H1 (cell line): ENCODE results near the gene ANXA3. TPM values are rescaled to one million over a fixed set of nuclear protein-coding genes. Genes with fewer than 3 reads are reported as not detected.

ENCODE experiments used
- CTCF ChIA-PET: fragments of 300-600 bp; sonication (Branson Sonifier 250); formaldehyde crosslinking; loops from one replicate; lab custom pipeline; 2021; ENCODE audit not compliant: partially characterized antibody; lab: Charles Lee
- POLR2A ChIA-PET: fragments of 300-600 bp; sonication (Branson Sonifier 250); formaldehyde crosslinking; loops from one replicate; lab custom pipeline; 2021; ENCODE audit warnings: inconsistent platforms; ENCODE audit not compliant: partially characterized antibody; lab: Charles Lee
- DNase-seq, 2 experiments: peaks; one replicate each; pipeline versions ENCODE4 v3.0.0 to v3.0.0-alpha.2; 2010 to 2022; ENCODE audit warnings: low spot score in 2 of 2, low read depth in 1 of 2, mixed read lengths in 1 of 2
- FAIRE-seq: peaks from 2 replicates; lab custom pipeline; 2011; peaks lifted over from hg19 to GRCh38; lab: Jason Lieb, UNC
- H2AFZ ChIP-seq: 2 replicates; pipeline ENCODE4 v1.8.1; 2012; ENCODE audit warnings: low read length, inconsistent platforms
- H2AK5ac ChIP-seq: 2 replicates; pipeline ENCODE4 v1.6.1; 2013; ENCODE audit warnings: low read depth, low read length
- H2BK120ac ChIP-seq: replicated peaks from 2 replicates; pipeline ENCODE3; 2013; ENCODE audit warnings: low read depth, low read length, inconsistent platforms
- H2BK12ac ChIP-seq: 2 replicates; pipeline ENCODE4 v1.6.1; 2013; ENCODE audit warnings: low read depth, low read length
- H2BK15ac ChIP-seq: 2 replicates; pipeline ENCODE4 v1.6.1; 2013; ENCODE audit warnings: low read length
- H2BK20ac ChIP-seq: 2 replicates; pipeline ENCODE4 v1.6.1; 2013; ENCODE audit warnings: low read length
- H2BK5ac ChIP-seq: 2 replicates; pipeline ENCODE4 v1.6.1; 2013; ENCODE audit warnings: low read depth, low read length
- H3K14ac ChIP-seq: 2 replicates; pipeline ENCODE4 v1.6.1; 2013; ENCODE audit warnings: inconsistent platforms; ENCODE audit not compliant: insufficient read length
- H3K18ac ChIP-seq: 2 replicates; pipeline ENCODE4 v1.6.1; 2013; ENCODE audit warnings: low read length; ENCODE audit errors: extremely low read depth
- H3K23ac ChIP-seq: 2 replicates; pipeline ENCODE4 v1.6.1; 2013; ENCODE audit warnings: inconsistent platforms; ENCODE audit not compliant: insufficient read length
- H3K23me2 ChIP-seq: 2 replicates; pipeline ENCODE4 v1.6.1; 2013; ENCODE audit warnings: low read depth, low read length
- H3K27ac ChIP-seq: 2 replicates; pipeline ENCODE4 v1.6.1; 2011; ENCODE audit warnings: low read depth, low read length, inconsistent platforms
- H3K27me3 ChIP-seq, 4 experiments: replicated peaks in 1 of 4; 1 replicate in 1 of 4; 2 replicates in 3 of 4; pipeline versions ENCODE4 v1.6.1 to v1.8.1; 2011 to 2013; ENCODE audit warnings: low read length in 3 of 4, mild to moderate bottlenecking in 3 of 4, inconsistent platforms in 2 of 4, mixed read lengths in 2 of 4, moderate library complexity in 1 of 4; ENCODE audit not compliant: control insufficient read depth in 3 of 4, insufficient read depth in 3 of 4; ENCODE audit errors: extremely low read depth in 1 of 4
- H3K36me3 ChIP-seq, 4 experiments: 2 replicates each; pipeline versions ENCODE4 v1.6.1 to v1.8.1; 2011 to 2013; ENCODE audit warnings: mild to moderate bottlenecking in 4 of 4, low read length in 3 of 4, moderate library complexity in 2 of 4, control low read depth in 1 of 4, inconsistent platforms in 1 of 4; ENCODE audit not compliant: insufficient read depth in 4 of 4, control insufficient read depth in 2 of 4
- H3K4ac ChIP-seq: replicated peaks from 2 replicates; pipeline ENCODE3; 2013; ENCODE audit warnings: low read length, low read depth, mixed read lengths, inconsistent platforms; ENCODE audit not compliant: insufficient read length
- H3K4me1 ChIP-seq, 4 experiments: replicated peaks in 1 of 4; 1 replicate in 1 of 4; 2 replicates in 3 of 4; pipeline versions ENCODE4 v1.6.1 to v1.8.1; 2011 to 2013; ENCODE audit warnings: low read length in 3 of 4, inconsistent platforms in 2 of 4, mixed read lengths in 1 of 4; ENCODE audit not compliant: insufficient read depth in 4 of 4, control insufficient read depth in 3 of 4
- H3K4me2 ChIP-seq, 2 experiments: 2 replicates each; pipeline versions ENCODE4 v1.6.1 to v1.8.1; 2011 to 2013; ENCODE audit warnings: low read depth in 2 of 2, low read length in 2 of 2, control low read depth in 1 of 2, inconsistent platforms in 1 of 2, mild to moderate bottlenecking in 1 of 2; ENCODE audit not compliant: insufficient read depth in 1 of 2
- H3K4me3 ChIP-seq, 4 experiments: fragments of 200-600, 300-600 bp in 1 of 4; sonication (generic), shearing (Covaris generic), sonication (Bioruptor Twin) in 1 of 4; 2 replicates each; pipeline versions ENCODE4 v1.5.1 to v1.8.1; 2011 to 2016; ENCODE audit warnings: low read length in 4 of 4, low read depth in 3 of 4, control low read depth in 2 of 4, inconsistent platforms in 2 of 4, mild to moderate bottlenecking in 2 of 4, mixed read lengths in 1 of 4, moderate library complexity in 1 of 4; ENCODE audit not compliant: insufficient read depth in 2 of 4; ENCODE audit errors: extremely low read depth in 1 of 4
- H3K56ac ChIP-seq: replicated peaks from 2 replicates; pipeline ENCODE3; 2013; ENCODE audit warnings: low read depth, mild to moderate bottlenecking, mixed read lengths, low read length, inconsistent platforms; ENCODE audit not compliant: insufficient read length
- H3K79me1 ChIP-seq: 2 replicates; pipeline ENCODE4 v1.6.1; 2013; ENCODE audit warnings: low read depth, low read length, control low read depth
- H3K79me2 ChIP-seq, 2 experiments: 2 replicates each; pipeline versions ENCODE4 v1.6.1 to v1.8.1; 2012 to 2013; ENCODE audit warnings: low read length in 2 of 2, mild to moderate bottlenecking in 2 of 2, inconsistent platforms in 1 of 2; ENCODE audit not compliant: insufficient read depth in 2 of 2, control insufficient read depth in 1 of 2
- H3K9ac ChIP-seq, 4 experiments: replicated peaks in 1 of 4; 1 replicate in 1 of 4; 2 replicates in 3 of 4; pipeline versions ENCODE4 v1.6.1 to v1.8.1; 2011 to 2013; ENCODE audit warnings: low read depth in 3 of 4, low read length in 3 of 4, control low read depth in 2 of 4, mild to moderate bottlenecking in 2 of 4, moderate library complexity in 2 of 4, inconsistent platforms in 1 of 4; ENCODE audit errors: extremely low read depth in 1 of 4
- H3K9me3 ChIP-seq, 2 experiments: 2 replicates each; pipeline versions ENCODE4 v1.6.1 to v1.8.1; 2012 to 2013; ENCODE audit warnings: mild to moderate bottlenecking in 2 of 2, moderate library complexity in 2 of 2, control low read depth in 1 of 2, inconsistent platforms in 1 of 2, low read depth in 1 of 2, low read length in 1 of 2, mixed read lengths in 1 of 2; ENCODE audit not compliant: insufficient read depth in 2 of 2
- H4K20me1 ChIP-seq, 2 experiments: replicated peaks in 1 of 2; 2 replicates each; pipeline versions ENCODE3 to v1.8.1; 2011 to 2013; ENCODE audit warnings: inconsistent platforms in 2 of 2, low read length in 2 of 2, mild to moderate bottlenecking in 1 of 2; ENCODE audit not compliant: insufficient read depth in 2 of 2, control insufficient read depth in 1 of 2
- H4K5ac ChIP-seq: 2 replicates; pipeline ENCODE4 v1.6.1; 2013; ENCODE audit warnings: low read length, low read depth, mixed read lengths, inconsistent platforms; ENCODE audit not compliant: insufficient read length
- H4K8ac ChIP-seq: 2 replicates; pipeline ENCODE4 v1.8.0; 2013; ENCODE audit warnings: mild to moderate bottlenecking, moderate library complexity, low read length, inconsistent platforms; ENCODE audit not compliant: insufficient read depth; ENCODE audit errors: extremely low read depth
- H4K91ac ChIP-seq: replicated peaks from 2 replicates; pipeline ENCODE3; 2013; ENCODE audit warnings: low read length, mixed read lengths, inconsistent platforms; ENCODE audit not compliant: insufficient read length
- SIN3A ChIP-seq, 2 experiments: IDR thresholded peaks in 1 of 2; conservative IDR thresholded peaks in 1 of 2; 2 replicates each; pipeline ENCODE4 v1.6.1; 2011 to 2012; ENCODE audit warnings: low read length in 2 of 2, improper control_type of control experiment in 1 of 2, low read depth in 1 of 2, mild to moderate bottlenecking in 1 of 2
- WGBS, 2 experiments: shearing (Covaris generic) in 1 of 2; methylation state at CpG; one replicate each; pipeline versions ENCODE4 v1.1.6 to v1.1.7; 2013 to 2015; ENCODE audit warnings: low lambda C conversion rate in 2 of 2, mixed read lengths in 2 of 2, inconsistent platforms in 1 of 2, low coverage in 1 of 2, missing lambda C conversion rate in 1 of 2; ENCODE audit not compliant: insufficient replicate concordance in 2 of 2, insufficient coverage in 1 of 2, insufficient read length in 1 of 2; ENCODE audit errors: extremely low coverage in 1 of 2, missing lambda C conversion rate in 1 of 2; 5-methylcytosine and 5-hydroxymethylcytosine counted together
- polyA plus RNA-seq, 7 experiments: library from polyadenylated mRNA; depleted of rRNA in 3 of 7; stranded (reverse) in 5 of 7; unstranded in 2 of 7; fragments of >200 nt in 5 of 7; fragments of 200-250 nt in 2 of 7; gene quantifications; 1 replicate in 5 of 7; 2 replicates in 1 of 7; 4 replicates in 1 of 7; pipeline versions ENCODE4 v1.2.1 to v1.2.3, GENCODE V29; 2011 to 2013; ENCODE audit warnings: missing spikeins in 2 of 7, mixed read lengths in 2 of 7
- total RNA-seq: library from RNA; stranded (reverse); fragmentation: NEBNext Ultra II Directional; extraction: Animal tissue kit (Norgen Biotek cat#: 25700); gene quantifications from 2 replicates; pipeline ENCODE4 v1.2.1, GENCODE V29; 2021

ANXA3 gene
- total and polyA plus RNA-seq, 2 of the 8 experiments (the other 6 are each of a cell fraction or from before 2014, with no cell fraction given): 10.3 to 27.3 TPM

DNA sequence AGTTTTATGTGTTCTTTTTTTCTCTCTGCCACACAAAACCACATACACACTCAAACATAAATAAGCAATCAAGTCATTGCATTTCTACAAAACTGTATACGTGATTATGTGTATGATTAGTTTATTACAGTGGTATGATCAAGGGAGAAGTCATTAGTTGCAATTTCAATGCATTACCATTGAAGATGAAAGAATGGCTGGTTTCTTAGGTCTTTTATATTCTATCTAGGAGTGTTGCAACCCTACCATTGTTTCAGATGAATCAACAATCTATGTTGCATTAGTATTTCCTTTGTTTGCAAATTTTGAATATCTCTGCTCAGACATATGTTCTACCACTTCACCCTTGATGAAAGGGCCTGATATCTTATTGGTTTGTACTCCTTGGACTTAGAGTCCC lies 6.8 kb downstream of the ANXA3 start:
- CTCF ChIA-PET: no interaction called here
- Histone ChIP-seq H2BK12ac (no peak overlapping the region), H3K23ac (no peak overlapping the region), H3K9me3 (no peaks in the 10 kb centered on the region), H3K23me2 (no peaks in the 10 kb centered on the region), H3K27ac (no peak overlapping the region), H4K91ac (no peak overlapping the region), H3K79me2 (no peaks in the 10 kb centered on the region), H2AK5ac (no peak overlapping the region), H3K36me3 (no peaks in the 10 kb centered on the region)
- POLR2A ChIA-PET: interaction anchor here (0.9 kb wide), 1 partner anchor 30 kb away, joined by 3 read pairs; no protein-coding TSS in a partner anchor
- no peak for TF ChIP-seq SIN3A (conservative IDR thresholded peaks at IDR 0.05 in 1 of 2, IDR thresholded peaks at IDR 0.05 in 1 of 2; ENCODE audit: low read depth in 1 of 2, low read length in 2 of 2)
- TF ChIP-seq, all 59 proteins: peak for 0
- Histone ChIP-seq H3K27me3 (no peaks in the 10 kb centered on the region), H2BK5ac (no peak overlapping the region), H3K4ac (no peak overlapping the region), H2BK15ac (no peak overlapping the region), H2BK120ac (no peak overlapping the region), H4K5ac (no peak overlapping the region), H3K9ac (no peak overlapping the region), H3K4me2 (no peak overlapping the region), H2AFZ (no peak overlapping the region), H3K4me3 (no peak overlapping the region), H3K14ac (no peak overlapping the region), H3K79me1 (no peaks in the 10 kb centered on the region), H2BK20ac (no peak overlapping the region), H3K18ac (no peak overlapping the region), H3K56ac (no peak overlapping the region), H4K20me1 (no peaks in the 10 kb centered on the region), H3K4me1 (peaks cover 5 to 12% (median 9%) of the 10 kb centered on the region in 4 experiments; a peak in 6 of 7 replicates), H4K8ac (no peak overlapping the region)
- WGBS, 2 experiments: 89% methylated on average over 1 of the region's 1 CpG; no CpG with 5 or more reads in 1 of the 2 experiments
- FAIRE-seq (no peak), DNase-seq (no peak)
